Measurements from ENCODE around the gene MAGI2. TPM values are rescaled to one million over a fixed set of nuclear protein-coding genes. Genes with fewer than 3 reads are reported as not detected.

The MAGI2 gene
- total RNA-seq, 1 donor from 2014 or later, result 64.2 TPM

GRCh38 chr7:78197447-78197846, 1256.0 kb downstream of the MAGI2 start:
- peaks cover 3% of the 10 kb centered on the region for H3K9me3 Mint-ChIP-seq (ENCODE audit: unreplicated experiment)
- peaks cover 2% of the 10 kb centered on the region for H3K4me1 Mint-ChIP-seq (ENCODE audit: low read depth, unreplicated experiment)
- TF ChIP-seq, protein P1, sequence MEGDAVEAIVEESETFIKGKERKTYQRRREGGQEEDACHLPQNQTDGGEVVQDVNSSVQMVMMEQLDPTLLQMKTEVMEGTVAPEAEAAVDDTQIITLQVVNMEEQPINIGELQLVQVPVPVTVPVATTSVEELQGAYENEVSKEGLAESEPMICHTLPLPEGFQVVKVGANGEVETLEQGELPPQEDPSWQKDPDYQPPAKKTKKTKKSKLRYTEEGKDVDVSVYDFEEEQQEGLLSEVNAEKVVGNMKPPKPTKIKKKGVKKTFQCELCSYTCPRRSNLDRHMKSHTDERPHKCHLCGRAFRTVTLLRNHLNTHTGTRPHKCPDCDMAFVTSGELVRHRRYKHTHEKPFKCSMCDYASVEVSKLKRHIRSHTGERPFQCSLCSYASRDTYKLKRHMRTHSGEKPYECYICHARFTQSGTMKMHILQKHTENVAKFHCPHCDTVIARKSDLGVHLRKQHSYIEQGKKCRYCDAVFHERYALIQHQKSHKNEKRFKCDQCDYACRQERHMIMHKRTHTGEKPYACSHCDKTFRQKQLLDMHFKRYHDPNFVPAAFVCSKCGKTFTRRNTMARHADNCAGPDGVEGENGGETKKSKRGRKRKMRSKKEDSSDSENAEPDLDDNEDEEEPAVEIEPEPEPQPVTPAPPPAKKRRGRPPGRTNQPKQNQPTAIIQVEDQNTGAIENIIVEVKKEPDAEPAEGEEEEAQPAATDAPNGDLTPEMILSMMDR (IDR thresholded peaks at IDR 0.05; ENCODE audit: partially characterized antibody, unreplicated experiment), result no peak
- H3K36me3 Mint-ChIP-seq (ENCODE audit: unreplicated experiment), result peaks cover 4% of the 10 kb centered on the region
- H3K4me3 Mint-ChIP-seq (ENCODE audit: unreplicated experiment), result no peak overlapping the region
- DNase-seq, result no peak
- no peak overlapping the region for H3K27ac Mint-ChIP-seq (ENCODE audit: unreplicated experiment)
- H3K27me3 Mint-ChIP-seq (ENCODE audit: unreplicated experiment), result no peaks in the 10 kb centered on the region

- Mint-ChIP-seq H3K27me3 (ENCODE audit: unreplicated experiment) (no peaks in the 10 kb centered on the region), H3K9me3 (ENCODE audit: unreplicated experiment) (peaks cover 3% of the 10 kb centered on the region), H3K27ac (ENCODE audit: unreplicated experiment) (no peak overlapping the region), H3K4me1 (ENCODE audit: low read depth, unreplicated experiment) (peaks cover 2% of the 10 kb centered on the region), H3K36me3 (ENCODE audit: unreplicated experiment) (peaks cover 5% of the 10 kb centered on the region), H3K4me3 (ENCODE audit: unreplicated experiment) (no peak overlapping the region)
- TF ChIP-seq, protein P1 (IDR thresholded peaks at IDR 0.05; ENCODE audit: partially characterized antibody, unreplicated experiment), result no peak
- no peak for DNase-seq
These were observed 1258.2 kb downstream of the MAGI2 start for GRCh38 chr7:78195281-78195680.

GRCh38 chr7:78194611-78195010, 1258.9 kb downstream of the MAGI2 start:
- Mint-ChIP-seq H3K4me1 (ENCODE audit: low read depth, unreplicated experiment) (peaks cover 2% of the 10 kb centered on the region), H3K4me3 (ENCODE audit: unreplicated experiment) (no peak overlapping the region), H3K27me3 (ENCODE audit: unreplicated experiment) (no peaks in the 10 kb centered on the region), H3K36me3 (ENCODE audit: unreplicated experiment) (peaks cover 5% of the 10 kb centered on the region), H3K27ac (ENCODE audit: unreplicated experiment) (no peak overlapping the region), H3K9me3 (ENCODE audit: unreplicated experiment) (peaks cover 3% of the 10 kb centered on the region)
- TF ChIP-seq, protein P1 (IDR thresholded peaks at IDR 0.05; ENCODE audit: partially characterized antibody, unreplicated experiment), result no peak
- DNase-seq, result no peak

DNA sequence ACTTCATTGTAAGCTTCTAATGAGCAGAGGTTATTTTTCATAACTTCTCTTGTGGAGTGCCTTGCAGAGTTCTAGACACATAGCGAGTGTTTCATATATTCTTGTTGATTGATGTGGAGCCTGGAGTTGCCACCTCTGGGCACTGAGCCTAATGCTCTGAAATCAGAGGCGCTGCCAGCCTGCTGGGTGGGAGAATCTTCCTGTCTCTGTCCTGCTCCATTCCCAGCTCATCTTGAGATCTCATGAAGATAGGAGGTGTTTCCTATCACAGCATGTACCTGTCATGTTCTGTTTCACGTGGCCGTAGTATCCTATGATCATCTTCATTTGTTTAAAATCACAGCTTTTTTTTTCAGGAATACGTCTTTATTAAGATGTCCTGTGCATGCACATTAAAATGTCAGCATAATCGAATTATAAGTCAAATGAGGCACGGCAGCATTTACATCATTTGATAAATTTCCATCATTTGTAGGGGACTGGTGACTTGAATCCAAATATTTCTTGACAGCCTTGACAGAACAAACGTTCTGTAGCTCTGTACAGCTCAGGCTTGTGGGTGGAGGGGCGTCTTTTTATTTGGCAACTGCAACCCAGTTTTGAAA, 1261.9 kb downstream of the MAGI2 start:
- peaks cover 5% of the 10 kb centered on the region for H3K36me3 Mint-ChIP-seq (ENCODE audit: unreplicated experiment)

GRCh38 chr7:78189762-78190161, 1263.7 kb downstream of the MAGI2 start:
- peaks cover 2% of the 10 kb centered on the region for H3K4me1 Mint-ChIP-seq (ENCODE audit: low read depth, unreplicated experiment)
- H3K27ac Mint-ChIP-seq (ENCODE audit: unreplicated experiment), result no peak overlapping the region
- TF ChIP-seq, protein P1 (IDR thresholded peaks at IDR 0.05; ENCODE audit: partially characterized antibody, unreplicated experiment), result no peak
- H3K36me3 Mint-ChIP-seq (ENCODE audit: unreplicated experiment), result peaks cover 5% of the 10 kb centered on the region
- H3K4me3 Mint-ChIP-seq (ENCODE audit: unreplicated experiment), result no peak overlapping the region
- peaks cover 2% of the 10 kb centered on the region for H3K9me3 Mint-ChIP-seq (ENCODE audit: unreplicated experiment)
- DNase-seq, result no peak
- no peaks in the 10 kb centered on the region for H3K27me3 Mint-ChIP-seq (ENCODE audit: unreplicated experiment)

More for the DNA sequence above, 1261.9 kb downstream of the MAGI2 start:
- Mint-ChIP-seq H3K4me3 (ENCODE audit: unreplicated experiment) (no peak overlapping the region), H3K9me3 (ENCODE audit: unreplicated experiment) (peaks cover 4% of the 10 kb centered on the region), H3K27ac (ENCODE audit: unreplicated experiment) (no peak overlapping the region), H3K27me3 (ENCODE audit: unreplicated experiment) (no peaks in the 10 kb centered on the region), H3K4me1 (ENCODE audit: low read depth, unreplicated experiment) (peaks cover 2% of the 10 kb centered on the region)
- no peak for DNase-seq
- TF ChIP-seq, protein P1 (IDR thresholded peaks at IDR 0.05; ENCODE audit: partially characterized antibody, unreplicated experiment), result no peak

All from glutamatergic neuron (in vitro differentiated cells).